ENCODE measurements around the gene KASH5. TPM values are rescaled to one million over a fixed set of nuclear protein-coding genes. Genes with fewer than 3 reads are reported as not detected.

The KASH5 gene
- total and polyA plus RNA-seq, 2 donors (not counting 1 experiment from before 2014, with no cell fraction given) = 0.67 to 0.74 TPM

DNA sequence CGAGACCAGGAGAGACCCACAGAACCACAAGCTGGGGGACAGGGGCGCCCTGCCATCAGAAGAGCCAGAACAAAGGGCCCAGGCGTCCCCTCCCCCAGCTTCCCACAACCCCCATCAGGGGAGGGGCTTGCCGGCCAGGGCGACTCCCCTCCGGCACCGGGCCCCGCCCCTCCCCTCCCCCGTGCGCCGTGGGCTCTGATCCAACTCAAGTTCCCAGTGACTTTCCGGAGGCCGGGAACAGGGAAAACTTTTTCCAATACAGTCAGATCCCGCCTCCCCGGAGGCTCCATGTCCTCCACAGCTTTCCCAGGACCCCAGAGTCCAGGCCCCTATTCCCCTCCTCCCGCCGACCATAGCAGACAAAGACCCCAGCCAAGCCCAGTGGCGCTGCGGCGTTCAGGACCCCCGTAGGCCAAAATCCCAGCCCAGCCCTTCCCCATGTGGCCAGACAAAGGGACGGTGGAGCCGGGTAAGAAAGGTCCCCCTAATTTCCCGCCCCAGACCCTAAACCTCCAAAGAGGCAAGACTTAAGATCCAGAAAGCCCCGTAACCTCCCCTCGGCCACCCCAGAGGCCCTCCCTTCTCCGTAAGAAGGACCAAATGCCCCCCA is 26.5 kb upstream of the KASH5 start:
- H3K27ac ChIP-seq (ENCODE audit: low read length in 2 of 2) = peak overlapping the region; percentile 57 to 70
- H3K27me3 Mint-ChIP-seq = no peaks in the 10 kb centered on the region
- H4K20me1 ChIP-seq (ENCODE audit: control insufficient read depth, insufficient read depth, low read length, poor library complexity, severe bottlenecking) = no peaks in the 10 kb centered on the region
- no peak overlapping the region for H3K4me3 Mint-ChIP-seq
- H3K36me3 ChIP-seq (replicated peaks in 1 of 2; ENCODE audit: control extremely low read depth in 1 of 2, control insufficient read depth in 1 of 2, extremely low read depth in 1 of 2, insufficient read depth in 2 of 2, low read length in 1 of 2) = no peaks in the 10 kb centered on the region
- H2AFZ ChIP-seq (ENCODE audit: insufficient read depth, low read depth, low read length, poor library complexity, severe bottlenecking) = peak overlapping the region; percentile 77
- peak overlapping the region in 4 of 5 experiments; percentile 45 to 83 (median 58) for H3K4me3 ChIP-seq (ENCODE audit: control extremely low read depth in 1 of 5, extremely low read depth in 1 of 5, insufficient read depth in 1 of 5, low read depth in 2 of 5, low read length in 4 of 5)
- no peak for TF ChIP-seq CTCF (IDR thresholded peaks at IDR 0.05)
- no peak for TF ChIP-seq EZH2 (IDR thresholded peaks at IDR 0.05; ENCODE audit: borderline replicate concordance, insufficient read depth, low read depth, low read length, poor library complexity, severe bottlenecking)
- peak overlapping the region; percentile 98 for H3K4me2 ChIP-seq (replicated peaks; ENCODE audit: low read depth, low read length, poor library complexity, severe bottlenecking)
- no peak for ATAC-seq (ENCODE audit: low read depth)
- peaks cover 58 to 70% of the 10 kb centered on the region in 2 donors for H3K4me1 ChIP-seq (ENCODE audit: control insufficient read depth in 2 of 2, insufficient read depth in 2 of 2, low read length in 2 of 2)
- 12% methylated on average over 21 of the region's 27 CpGs for WGBS (ENCODE audit: insufficient coverage)
- H3K9me3 Mint-ChIP-seq (ENCODE audit: insufficient read depth) = no peaks in the 10 kb centered on the region
- H3K79me2 ChIP-seq (ENCODE audit: control insufficient read depth, insufficient read depth, low read length) = no peaks in the 10 kb centered on the region
- H3K4me1 Mint-ChIP-seq = peaks cover 51% of the 10 kb centered on the region
- H3K9me3 ChIP-seq (ENCODE audit: control extremely low read depth in 1 of 3, control insufficient read depth in 2 of 3, insufficient read depth in 1 of 3, low read length in 2 of 3) = peaks cover 0 to 8% (median 4%) of the 10 kb centered on the region in 3 donors
- DNase-seq = peak; percentile 67
- peak overlapping the region; percentile 65 for H3K9ac ChIP-seq (ENCODE audit: low read length)
- peaks cover 0 to 10% (median 3%) of the 10 kb centered on the region in 4 experiments for H3K27me3 ChIP-seq (replicated peaks in 1 of 4; ENCODE audit: control extremely low read depth in 1 of 4, control insufficient read depth in 3 of 4, insufficient read depth in 4 of 4, low read length in 3 of 4)
- intact Hi-C loops (cut with micrococcal nuclease) = loop anchor here (5.0 kb wide), 1 partner anchor 34 kb away; the partner anchor contains the start of gene SLC6A16
- H3K27ac Mint-ChIP-seq = peak overlapping the region; percentile 84
- POLR2A ChIA-PET = interaction anchor here (1.0 to 2.7 kb wide), 3 partner anchors 20 to 26 kb away, joined by 4 to 11 read pairs (median 5); partner anchors contain the start of gene CD37
- CTCF ChIA-PET = interaction anchor here (0.6 kb wide), 1 partner anchor 33 kb away, joined by 3 read pairs; no protein-coding TSS in a partner anchor

Measured in B cell (primary cell).